NCI-H146 treated with DMSO at 0.1 percent for 48 hours (cell line): Measurements from ENCODE around the gene GPR39.
"Not testable (repeated sequence)": the region's sequence is repeated elsewhere in the genome, so short reads cannot be mapped to it uniquely, and the experiment has no call there.

Source experiments
- DNase-seq: peaks from one replicate; lab custom pipeline; 2025; ENCODE audit not compliant: unreplicated experiment; lab: John Stamatoyannopoulos, UW

The GPR39 gene

GRCh38 chr2:132416723-132417395, at the start of gene GPR39:
Gene GPR39 (plus strand): TSS chr2:132416805.
- no peak for DNase-seq

DNA sequence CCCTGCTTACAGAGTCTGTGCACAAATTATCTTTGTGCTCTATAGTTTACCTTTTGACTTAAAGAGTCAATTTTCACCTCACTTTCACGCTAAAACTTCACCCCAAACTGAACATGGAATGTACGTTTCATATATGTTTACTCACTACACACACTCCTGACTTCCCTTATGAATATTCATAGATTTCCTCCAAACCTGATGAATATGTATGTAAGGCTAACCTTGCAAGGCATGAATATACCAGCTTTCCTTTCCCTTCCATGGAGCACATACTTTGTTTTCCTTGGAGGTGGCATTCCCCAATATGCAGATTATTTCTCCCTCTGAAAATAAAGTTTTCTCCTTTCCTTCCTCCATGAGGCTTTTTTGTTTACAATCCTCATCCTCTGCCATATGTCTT, 48.4 kb upstream of the GPR39 start:
- no peak for DNase-seq

DNA sequence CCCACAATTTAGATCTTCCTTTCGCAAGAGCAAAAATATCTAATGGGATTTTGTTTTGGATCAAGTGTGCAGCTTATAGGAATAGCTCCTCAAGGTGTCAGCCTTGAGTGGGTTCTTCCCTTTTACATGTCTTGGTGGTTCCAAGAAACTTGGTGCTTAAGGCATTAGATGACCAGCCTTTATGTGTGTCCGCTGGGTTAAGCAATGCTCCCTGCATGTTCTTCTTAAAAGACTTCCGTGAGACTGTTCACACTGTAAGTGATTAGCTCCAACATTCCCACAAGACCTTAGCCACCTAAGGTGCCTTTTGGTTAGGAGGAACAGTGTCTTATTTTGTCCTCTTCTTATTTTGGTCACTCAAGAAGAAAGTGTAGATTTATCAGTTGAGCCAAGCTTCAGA, 44.3 kb upstream of the GPR39 start:
- no peak for DNase-seq

DNA sequence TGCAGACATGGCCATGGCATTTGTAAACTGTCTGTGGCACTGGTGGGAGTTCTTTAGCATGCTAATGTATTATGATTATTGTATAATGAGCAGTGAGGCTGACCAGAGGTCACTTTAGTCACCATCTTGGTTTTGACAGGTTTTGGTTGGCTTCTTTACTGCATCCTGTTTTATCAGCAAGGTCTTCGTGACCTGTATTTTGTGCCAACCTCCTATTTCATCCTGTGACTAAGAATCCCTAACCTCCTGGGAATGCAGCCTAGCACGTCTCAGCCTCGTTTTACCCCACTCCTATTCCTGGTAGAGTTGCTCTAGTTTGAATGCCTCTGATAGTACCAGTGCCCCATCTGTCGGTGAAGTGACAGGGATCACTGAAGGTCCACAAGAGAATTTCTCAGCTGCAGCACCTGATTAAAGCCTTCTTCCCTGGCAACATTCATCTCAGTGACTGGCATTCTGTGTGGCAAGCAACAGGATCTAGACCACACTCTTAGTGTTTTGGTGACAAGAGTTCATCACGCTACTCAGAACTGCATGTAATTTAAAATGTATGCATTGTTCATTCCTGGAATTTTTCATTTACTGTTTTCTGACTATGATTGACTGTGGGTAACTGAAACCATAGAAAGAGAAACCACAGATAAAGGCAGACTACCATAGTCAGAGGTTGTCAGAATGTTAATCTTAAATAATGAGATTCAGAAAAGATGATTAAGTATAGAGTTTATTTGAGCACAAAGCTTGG, 43.0 kb upstream of the GPR39 start:
- no peak for DNase-seq

GRCh38 chr2:132374151-132374550, 42.5 kb upstream of the GPR39 start:
- DNase-seq, result no peak

DNA sequence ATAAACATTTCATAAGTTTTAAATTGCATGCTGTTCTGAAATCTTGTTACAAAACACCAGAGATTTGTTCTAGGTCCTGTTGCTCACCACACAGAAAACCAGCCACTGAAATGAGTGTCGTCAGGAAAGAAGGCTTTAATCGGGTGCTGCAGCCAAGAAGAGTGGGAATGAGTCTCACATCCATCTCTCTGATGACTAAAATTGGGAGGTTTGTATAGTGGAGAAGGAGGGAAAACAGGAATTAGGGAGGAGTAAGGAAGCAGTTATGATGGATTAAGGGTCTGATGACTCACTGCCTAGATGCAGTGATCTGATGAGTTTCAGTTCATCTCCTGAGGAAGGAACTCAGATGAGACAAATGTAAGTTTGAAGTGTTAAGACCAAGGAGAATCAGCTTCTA, 42.1 kb upstream of the GPR39 start:
- no peak for DNase-seq

- no peak for DNase-seq
Measured at GRCh38 chr2:132374961-132375360, 41.6 kb upstream of the GPR39 start.

DNA sequence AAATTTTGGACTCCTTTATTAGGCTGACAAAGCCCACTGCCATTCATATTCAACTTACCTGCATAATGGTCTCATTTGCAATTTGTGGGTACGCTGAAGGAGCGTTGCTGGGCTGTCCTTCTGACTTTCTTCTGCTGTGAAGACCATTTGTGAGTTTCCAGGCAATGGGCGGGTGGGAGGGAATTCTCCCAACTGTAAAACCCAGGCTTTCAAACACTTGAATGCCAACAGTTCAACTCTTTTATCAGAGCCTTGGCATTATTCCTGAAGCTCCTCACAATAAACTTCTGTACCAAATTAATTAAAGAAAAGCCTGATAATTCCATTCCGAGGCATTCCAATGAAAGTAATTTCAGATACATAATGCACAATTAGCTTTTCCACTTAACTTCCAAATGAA, 35.2 kb upstream of the GPR39 start:
- DNase-seq, result no peak

DNA sequence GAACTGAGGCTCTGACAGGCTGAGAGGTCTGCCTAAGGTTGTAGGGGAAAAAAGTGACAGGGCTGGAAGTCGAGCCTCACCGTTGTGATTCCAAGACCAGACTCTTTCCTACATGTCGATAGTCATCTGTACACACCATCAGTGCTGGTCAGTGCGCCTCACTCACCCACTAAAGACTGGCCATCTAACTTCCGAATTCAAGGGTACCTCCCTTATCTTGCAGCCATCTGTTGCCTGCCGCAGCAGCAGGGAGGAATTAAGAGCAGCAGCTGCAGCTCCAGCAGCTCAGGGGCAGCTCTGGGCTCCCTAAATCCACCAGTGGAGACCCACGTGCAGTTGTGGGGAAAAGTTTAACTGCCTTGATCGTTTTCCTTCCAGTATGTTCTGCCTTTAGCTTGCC, 32.6 kb upstream of the GPR39 start:
- no peak for DNase-seq

DNA sequence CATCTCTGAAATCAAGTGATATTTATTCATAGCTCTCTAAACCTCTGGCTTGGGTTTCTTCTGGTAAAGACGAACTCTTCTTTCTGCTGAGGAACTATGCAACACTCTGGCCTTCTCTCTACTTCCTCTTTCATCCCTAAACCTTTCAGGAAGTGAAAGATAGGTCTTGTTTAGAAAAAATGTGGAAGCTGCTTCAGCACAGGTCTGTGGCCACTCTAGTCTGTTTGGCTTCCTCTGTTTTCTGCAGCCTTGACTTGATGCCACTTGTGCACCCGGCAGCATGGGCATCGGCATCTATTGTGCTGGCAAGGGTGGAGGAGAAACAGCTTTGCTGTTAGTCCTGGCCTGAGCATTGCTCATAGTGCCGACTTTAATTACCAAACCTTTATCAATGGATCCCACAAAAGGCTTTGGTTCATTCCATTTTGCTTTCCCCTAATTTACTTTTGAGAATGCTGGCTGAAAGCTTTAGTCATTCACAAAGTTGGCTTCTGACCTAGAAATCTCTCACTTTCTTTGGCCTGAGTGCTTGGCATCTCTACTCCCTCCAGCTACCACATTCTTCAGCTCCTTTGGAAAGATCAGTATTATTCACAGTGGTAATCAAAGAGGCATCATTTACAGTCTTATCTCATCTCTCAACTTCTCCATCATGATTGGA, 32.0 kb upstream of the GPR39 start:
- no peak for DNase-seq

- DNase-seq, result no peak
Measured at GRCh38 chr2:132387126-132387525, 29.5 kb upstream of the GPR39 start.

- DNase-seq, result no peak
Measured at GRCh38 chr2:132390076-132390475, 26.5 kb upstream of the GPR39 start.

DNA sequence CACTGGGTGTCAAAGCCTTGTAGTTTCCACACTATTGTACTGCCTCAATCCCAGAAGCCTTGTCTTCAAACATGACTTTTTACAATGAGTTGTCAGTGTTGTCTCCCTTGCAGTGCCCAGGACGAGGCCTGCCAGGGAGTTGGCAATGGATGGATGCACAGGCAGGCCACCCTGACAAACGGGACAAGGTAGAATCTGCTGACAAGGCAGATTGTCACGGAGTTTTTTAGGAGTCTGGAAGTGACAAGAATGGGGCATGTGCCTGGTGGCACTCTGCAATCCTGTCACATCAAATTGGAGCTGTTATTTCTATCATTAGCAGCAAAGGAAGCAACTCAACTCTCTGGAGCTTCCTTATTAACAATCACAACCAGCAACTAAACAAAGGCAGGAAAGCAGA, 25.2 kb upstream of the GPR39 start:
- DNase-seq, result no peak

- no peak for DNase-seq
Measured at GRCh38 chr2:132392221-132392620, 24.4 kb upstream of the GPR39 start.

DNA sequence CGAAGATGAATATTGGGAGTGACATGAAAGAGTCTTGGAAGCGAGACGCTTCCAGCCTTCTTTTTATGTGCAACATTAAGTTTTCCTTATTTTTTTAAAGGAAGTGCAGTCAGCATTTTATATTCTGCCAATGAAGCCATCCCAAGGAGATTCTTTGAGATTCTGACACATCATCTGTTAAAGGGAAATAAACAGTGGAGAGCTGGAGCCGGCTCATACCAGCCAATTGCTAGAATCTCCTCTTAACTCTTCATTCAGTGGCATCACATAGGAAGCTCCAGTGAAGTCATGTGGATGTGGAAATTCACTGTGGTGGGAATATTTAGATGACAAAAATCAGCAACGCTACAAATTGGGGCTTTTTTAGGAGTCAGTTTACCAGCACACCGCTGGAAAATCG, 23.7 kb upstream of the GPR39 start:
- DNase-seq, result no peak

GRCh38 chr2:132397042-132397441, 19.6 kb upstream of the GPR39 start:
- DNase-seq, result not testable (repeated sequence)

GRCh38 chr2:132400169-132400900, 16.3 kb upstream of the GPR39 start:
- DNase-seq, result no peak

- DNase-seq, result no peak
Measured at GRCh38 chr2:132400901-132401240, 15.7 kb upstream of the GPR39 start.

- DNase-seq, result no peak
Measured at GRCh38 chr2:132401326-132401725, 15.3 kb upstream of the GPR39 start.

DNA sequence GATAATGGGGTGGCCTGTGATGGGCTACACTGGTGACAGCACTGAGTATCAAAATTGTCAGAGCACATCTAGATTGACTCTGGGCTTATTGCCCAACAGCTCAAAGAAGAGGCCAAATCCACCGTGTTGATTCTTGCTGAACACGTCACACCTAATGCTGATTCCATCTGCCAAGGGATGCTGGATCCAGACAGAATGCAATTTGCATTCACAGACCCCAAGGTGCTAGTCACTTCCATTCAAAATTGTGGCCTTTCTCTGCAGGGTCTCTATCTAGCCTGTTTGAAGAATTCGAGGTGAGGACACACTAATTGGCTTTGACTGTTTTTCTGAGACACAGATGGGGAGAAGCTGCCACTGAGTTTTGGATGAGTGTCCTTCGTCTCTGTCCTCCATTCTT, 13.5 kb upstream of the GPR39 start:
- DNase-seq, result no peak

DNA sequence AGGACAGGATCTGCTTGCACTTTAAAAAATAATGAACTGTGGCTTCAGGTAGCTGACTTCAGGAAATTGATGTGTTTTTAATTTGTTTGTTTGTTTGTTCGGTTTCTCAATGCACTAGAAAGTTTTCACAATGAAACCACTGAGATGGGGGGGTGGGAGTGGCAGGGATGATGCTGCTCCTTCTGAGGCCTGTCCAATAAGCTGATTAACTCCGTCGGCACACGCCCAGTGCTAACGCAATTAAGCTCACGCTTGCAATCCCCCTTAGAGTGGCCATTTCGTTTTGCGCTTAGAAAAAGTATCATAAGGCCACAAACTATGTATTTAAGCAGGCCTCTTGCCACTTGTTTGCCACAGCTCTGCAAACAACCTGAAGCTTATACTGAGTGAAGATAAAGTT, 12.5 kb upstream of the GPR39 start:
- no peak for DNase-seq

- no peak for DNase-seq
Measured at GRCh38 chr2:132407784-132408183, 8.8 kb upstream of the GPR39 start.
